Caki2 (cell line): ENCODE measurements around the gene CD24. TPM values are rescaled to one million over a fixed set of nuclear protein-coding genes. Genes with fewer than 3 reads are reported as not detected.
"Not testable (repeated sequence)": the region's sequence is repeated elsewhere in the genome, so short reads cannot be mapped to it uniquely, and the experiment has no call there.

ENCODE experiments used
- DNase-seq: peaks from one replicate; pipeline ENCODE4 v3.0.0-alpha.2; 2015; ENCODE audit warnings: low read depth
- in situ Hi-C: cut with HindIII; loops from 2 replicates; pipeline ENCODE4 v1.10.0; 2016; ENCODE audit warnings: low sequenced_read_pairs, low pct_unique_long_range_greater_than_20kb, mixed read lengths
- total RNA-seq: library from RNA; depleted of rRNA; stranded (reverse); fragments of >200 nt; shearing (Covaris generic); gene quantifications from 2 replicates; pipeline ENCODE4 v1.2.3, GENCODE V29; 2014; ENCODE audit warnings: low replicate concordance

The CD24 gene
- total RNA-seq, 1 experiment from 2014 or later: 985 TPM

DNA sequence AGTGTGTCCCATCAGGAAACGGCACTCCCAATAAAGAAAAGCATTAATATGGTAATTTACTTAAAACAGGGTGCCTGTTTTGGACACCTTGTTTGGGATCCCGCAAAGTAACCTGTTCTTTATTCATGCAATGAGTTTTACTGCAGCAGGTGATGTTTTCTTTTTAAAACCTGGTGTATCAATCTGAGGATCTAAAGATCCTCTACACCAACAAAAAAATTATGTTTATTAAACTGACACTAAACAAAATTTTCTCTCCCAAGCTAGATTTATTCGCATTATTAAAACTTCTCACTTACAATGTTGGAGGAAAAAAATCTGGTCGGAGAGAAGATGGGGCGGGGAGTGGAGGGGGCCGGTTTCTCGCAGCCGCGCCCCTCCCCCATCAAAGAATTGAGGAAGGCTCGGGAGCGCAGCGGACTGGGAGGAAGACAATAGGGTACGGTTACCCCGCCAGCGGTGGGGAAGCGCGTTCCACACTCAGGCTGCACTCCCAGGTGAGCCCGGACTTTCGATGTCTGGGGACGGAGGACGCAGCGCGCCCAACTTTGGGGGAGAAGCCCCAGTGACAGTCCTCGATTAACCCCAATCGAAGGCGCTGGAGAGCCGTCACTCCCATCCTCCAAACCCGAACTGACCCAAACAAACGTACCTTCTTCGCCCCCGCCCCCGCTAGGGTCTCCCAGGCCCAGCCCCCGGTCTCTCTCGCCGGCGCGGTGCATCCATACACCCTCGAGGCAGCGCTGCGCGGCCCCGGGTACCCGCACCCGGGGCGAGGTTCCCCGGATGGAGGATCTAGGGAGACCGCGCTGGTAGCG, 1.3 kb downstream of the CD24 start:
- in situ Hi-C loops: no loop called here
- DNase-seq: peak; percentile 45

DNA sequence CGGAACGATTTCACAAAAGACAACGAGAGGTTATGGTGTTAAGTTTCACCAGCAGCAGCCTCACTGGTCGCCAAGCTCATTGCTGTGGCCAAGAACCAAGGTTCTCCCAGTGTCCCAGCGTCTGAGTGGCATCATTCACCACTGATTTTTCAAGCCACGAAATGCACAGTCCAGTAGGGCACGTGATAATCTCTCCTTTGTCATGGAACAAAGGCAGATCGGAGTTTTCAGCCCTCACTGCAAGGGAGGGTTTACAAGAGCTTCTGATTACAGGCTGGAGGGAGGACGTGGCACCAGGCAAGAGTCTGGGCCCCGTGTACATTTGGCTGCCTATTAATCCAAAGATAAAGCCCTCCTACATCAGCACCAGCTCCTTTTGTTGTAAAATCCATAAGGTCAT, 2.0 kb downstream of the CD24 start:
- peak; percentile 63 for DNase-seq
- in situ Hi-C loops: no loop called here

- in situ Hi-C loops, DNase-seq: not testable (repeated sequence)
Measured at GRCh38 chr6:106970769-106971168, 3.8 kb downstream of the CD24 start.

DNA sequence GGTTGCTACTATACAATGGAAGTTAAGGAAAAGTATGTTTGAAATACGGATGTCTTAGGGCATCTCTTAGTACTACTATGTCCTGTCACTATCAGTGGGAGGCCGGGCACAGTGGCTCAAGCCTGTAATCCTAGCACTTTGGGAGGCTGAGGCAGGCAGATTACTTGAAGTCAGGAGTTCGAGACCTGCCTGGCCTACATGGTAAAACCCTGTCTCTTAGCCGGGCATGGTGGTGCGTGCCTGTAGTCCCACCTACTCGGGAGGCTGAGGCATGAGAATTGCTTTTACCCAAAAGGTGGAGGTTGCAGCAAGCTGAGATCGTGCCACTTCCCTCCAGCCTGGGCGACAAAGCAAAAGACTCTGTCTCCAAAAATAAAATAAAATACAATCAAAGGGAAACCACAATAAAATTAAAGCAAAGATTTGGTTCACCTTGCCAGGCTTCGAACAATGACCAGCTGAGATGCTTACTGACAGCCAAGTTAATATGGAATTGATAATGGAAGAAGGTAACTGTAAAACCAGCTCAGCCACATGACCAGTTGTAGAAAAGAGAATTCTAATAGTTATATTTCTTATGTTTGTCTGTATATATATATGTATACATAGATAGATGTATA, 6.5 kb downstream of the CD24 start:
- DNase-seq: no peak
- in situ Hi-C loops: no loop called here

GRCh38 chr6:106966671-106967640, 7.6 kb downstream of the CD24 start:
- in situ Hi-C loops: no loop called here
- DNase-seq: peak; percentile 26

GRCh38 chr6:106966229-106966628, 8.3 kb downstream of the CD24 start:
- in situ Hi-C loops: no loop called here
- no peak for DNase-seq

DNA sequence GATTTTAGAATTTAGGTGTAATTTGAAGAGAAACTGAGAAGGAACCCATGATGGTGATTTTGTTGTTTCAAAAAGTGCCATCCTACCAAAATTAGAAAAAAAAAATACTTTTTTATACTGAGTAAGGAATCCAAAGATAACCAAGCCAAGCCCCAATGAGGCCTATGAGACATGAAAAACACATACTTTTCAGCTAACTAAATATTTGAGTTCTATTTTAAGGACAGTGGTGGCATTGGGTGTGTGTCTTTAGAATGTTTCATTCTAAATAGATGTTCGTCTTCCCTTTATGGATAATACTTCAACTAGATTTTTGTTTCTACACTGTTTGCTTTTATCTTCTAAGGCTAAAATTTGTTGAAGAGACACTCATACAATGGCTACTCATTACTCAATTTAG, 9.6 kb downstream of the CD24 start:
- in situ Hi-C loops: no loop called here
- DNase-seq: no peak

GRCh38 chr6:106964099-106964498, 10.4 kb downstream of the CD24 start:
- in situ Hi-C loops: no loop called here
- no peak for DNase-seq

GRCh38 chr6:106963544-106963943, 11.0 kb downstream of the CD24 start:
- no peak for DNase-seq
- in situ Hi-C loops: no loop called here

GRCh38 chr6:106961801-106962200, 12.7 kb downstream of the CD24 start:
- in situ Hi-C loops: no loop called here
- DNase-seq: no peak

GRCh38 chr6:106961136-106961535, 13.4 kb downstream of the CD24 start:
- in situ Hi-C loops: no loop called here
- no peak for DNase-seq

DNA sequence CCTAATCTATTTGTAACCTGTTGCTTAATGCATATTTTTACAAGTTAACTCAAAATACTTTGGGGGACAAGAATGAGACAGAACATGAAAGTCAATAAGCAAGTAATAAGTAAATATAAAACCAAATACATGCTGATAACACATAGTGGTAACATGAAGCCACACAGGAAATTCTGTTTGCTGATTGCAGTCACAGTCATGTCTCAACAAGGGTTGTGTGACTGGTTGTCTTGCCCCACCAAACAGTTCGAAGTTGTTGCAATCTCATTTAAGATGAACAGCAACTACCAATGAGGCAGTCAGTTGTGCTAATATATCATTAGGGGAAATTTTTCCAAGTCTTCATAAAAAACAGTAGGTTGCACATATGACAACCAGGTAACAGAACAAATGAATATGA, 14.5 kb downstream of the CD24 start:
- no peak for DNase-seq
- in situ Hi-C loops: no loop called here

- no peak for DNase-seq
- in situ Hi-C loops: no loop called here
Measured at GRCh38 chr6:106939848-106940247, 34.7 kb downstream of the CD24 start.

DNA sequence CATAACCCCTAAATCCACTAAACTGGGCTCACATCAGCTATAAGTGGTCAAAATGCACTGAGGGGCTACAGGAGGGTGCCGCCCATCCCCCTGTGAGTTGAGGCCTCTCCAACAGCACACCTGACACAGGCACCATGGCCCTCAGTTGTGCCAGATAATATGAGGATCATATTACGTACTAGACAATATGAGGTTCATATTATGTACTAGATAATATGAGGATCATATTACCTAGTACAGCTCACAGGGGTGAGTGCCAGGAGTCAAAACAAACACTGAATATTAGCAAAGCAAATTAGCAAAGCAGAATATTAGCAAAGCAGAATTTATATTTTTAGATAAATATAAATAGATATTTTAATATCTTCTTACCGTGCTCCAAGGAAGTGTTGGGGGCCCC, 35.3 kb downstream of the CD24 start:
- no peak for DNase-seq
- in situ Hi-C loops: no loop called here

DNA sequence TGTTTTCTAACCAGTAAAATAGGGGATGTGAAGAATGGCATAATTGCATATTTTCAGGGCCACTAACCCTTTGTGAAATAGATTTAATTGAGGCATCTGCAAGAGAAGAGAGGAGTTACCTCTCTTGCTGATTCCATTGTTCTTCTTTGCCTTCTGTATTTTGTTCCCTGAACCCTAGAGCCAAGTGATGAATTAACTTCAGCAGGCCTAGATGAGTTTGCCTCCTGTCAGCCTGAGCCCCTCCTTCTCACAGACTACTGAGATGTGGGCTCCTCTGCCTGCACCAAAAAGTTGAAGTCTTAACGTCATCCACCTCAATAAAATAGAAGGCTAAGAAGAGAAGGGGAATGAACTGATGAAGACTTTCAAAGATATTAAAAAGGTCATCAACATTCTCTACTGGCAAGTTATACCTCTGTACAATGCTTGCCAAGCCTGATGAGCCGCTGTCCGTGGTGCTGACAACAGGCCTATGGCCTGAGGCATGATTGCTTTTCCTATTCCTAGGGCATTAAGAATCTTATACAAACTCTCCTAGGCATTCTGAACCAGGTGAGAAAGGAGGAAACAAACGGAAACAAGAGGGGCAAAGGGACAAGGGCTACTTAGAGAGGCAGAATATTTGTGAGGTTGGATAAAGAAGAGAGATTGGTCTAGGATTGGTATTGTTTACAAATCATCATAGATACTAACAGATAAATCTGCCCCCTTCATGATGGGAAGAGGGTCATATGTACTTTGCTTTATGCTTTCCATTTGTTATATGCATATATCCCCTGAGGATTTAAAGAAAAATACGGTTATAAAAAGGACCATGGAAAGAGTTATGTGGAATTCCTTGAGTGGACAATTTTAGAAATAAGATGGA, 46.8 kb downstream of the CD24 start:
- DNase-seq: peak; percentile 55
- in situ Hi-C loops: no loop called here

DNA sequence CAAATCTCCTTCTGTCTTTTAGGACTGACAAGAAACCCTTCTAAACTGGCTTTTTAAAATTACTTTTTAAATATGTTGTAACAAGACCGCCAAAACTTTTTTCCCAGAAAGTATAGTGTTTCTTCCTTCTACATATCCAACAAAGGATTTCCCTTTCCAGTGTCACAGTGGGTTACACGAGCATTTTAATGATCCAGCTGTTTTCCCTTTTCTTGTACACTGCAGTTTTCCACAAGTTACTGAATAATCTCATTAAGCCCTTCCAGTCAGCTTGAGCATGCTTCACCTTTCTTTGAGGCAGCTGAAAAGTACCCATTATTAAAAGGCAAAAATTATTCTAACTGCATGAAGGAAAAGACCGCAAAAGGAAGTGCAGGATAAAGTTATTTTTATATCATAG, 48.6 kb downstream of the CD24 start:
- DNase-seq: no peak
- in situ Hi-C loops: no loop called here

DNA sequence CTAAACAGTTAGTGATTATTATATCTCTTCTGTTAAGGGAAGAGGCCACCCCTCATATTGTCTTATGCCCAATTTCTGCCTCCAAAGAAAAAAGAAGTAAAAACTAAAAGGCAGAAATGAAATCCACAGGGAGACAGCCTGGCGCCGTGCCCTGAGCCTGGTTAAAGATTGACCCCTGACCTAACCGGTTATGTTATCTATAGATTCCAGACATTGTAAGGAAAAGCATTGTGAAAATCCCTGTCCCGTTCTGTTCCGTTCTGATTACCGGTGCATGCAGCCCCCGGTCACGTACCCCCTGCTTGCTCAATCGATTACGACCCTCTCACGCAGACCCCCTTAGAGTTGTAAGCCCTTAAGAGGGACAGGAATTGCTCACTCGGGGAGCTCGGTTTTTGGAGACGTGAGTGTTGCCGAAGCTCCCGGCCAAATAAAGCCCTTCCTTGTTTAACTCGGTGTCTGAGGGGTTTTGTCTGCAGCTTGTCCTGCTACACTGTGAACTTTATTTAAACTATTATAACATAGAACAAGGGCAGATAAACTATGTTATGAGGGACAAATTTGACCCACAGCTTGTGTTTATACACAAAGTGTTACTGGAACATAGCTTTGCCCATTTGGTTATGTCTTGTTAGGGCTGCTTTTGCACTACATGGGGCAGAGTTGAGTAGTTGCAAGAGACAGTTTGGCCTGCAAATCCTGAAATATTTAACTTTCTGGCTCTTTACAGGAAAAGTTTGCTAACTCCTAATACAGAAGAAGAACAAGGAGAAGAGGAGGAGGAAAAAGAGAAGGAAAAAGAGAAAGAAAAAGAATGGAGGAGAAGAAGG, 49.6 kb downstream of the CD24 start:
- DNase-seq: no peak
- in situ Hi-C loops: no loop called here
